Thyroid gland (tissue), 4 donors: ENCODE data around the gene TTC4.

Experiments
- CTCF ChIP-seq, 6 experiments: fragments of 200-600 bp in 3 of 6; fragments of 450-650 bp in 3 of 6; sonication (generic) in 3 of 6; IDR thresholded peaks; one replicate each; pipeline ENCODE4 v1.5.1; 2016 to 2019; ENCODE audit warnings: antibody characterized with exemption in 6 of 6, mild to moderate bottlenecking in 2 of 6, inconsistent platforms in 1 of 6, moderate library complexity in 1 of 6
- POLR2A ChIP-seq, 2 donors: fragments of 450-650 bp; IDR thresholded peaks; one replicate each; pipeline ENCODE4 v1.6.1; 2017; ENCODE audit warnings: antibody characterized with exemption in 2 of 2, mild to moderate bottlenecking in 2 of 2, moderate library complexity in 1 of 2

GRCh38 chr1:54723985-54724384 is 8.3 kb downstream of the TTC4 start:
- TF ChIP-seq CTCF (IDR thresholded peaks at IDR 0.05) = no peak
- TF ChIP-seq POLR2A (IDR thresholded peaks at IDR 0.05) = no peak
